ENCODE data around the gene INHBA. TPM values are rescaled to one million over a fixed set of nuclear protein-coding genes. Genes with fewer than 3 reads are reported as not detected.

The INHBA gene
- total RNA-seq, 1 donor from 2014 or later: 0.34 TPM

- no peak overlapping the region for H3K4me3 Mint-ChIP-seq (ENCODE audit: low read depth)
- TF ChIP-seq CTCF (IDR thresholded peaks at IDR 0.05; ENCODE audit: unreplicated experiment): no peak
- H3K9me3 Mint-ChIP-seq (ENCODE audit: low read depth): no peaks in the 10 kb centered on the region
- no peak for DNase-seq (ENCODE audit: low spot score, unreplicated experiment)
- H3K36me3 Mint-ChIP-seq (ENCODE audit: insufficient read depth): no peaks in the 10 kb centered on the region
- no peak overlapping the region for H3K27ac Mint-ChIP-seq
- H3K4me1 Mint-ChIP-seq (ENCODE audit: low read depth): peaks cover 26% of the 10 kb centered on the region
- peaks cover 71% of the 10 kb centered on the region for H3K27me3 Mint-ChIP-seq
These were observed 4.2 kb downstream of the INHBA start for GRCh38 chr7:41698726-41699125.

GRCh38 chr7:41698114-41698513, 4.8 kb downstream of the INHBA start:
- H3K27me3 Mint-ChIP-seq: peaks cover 66% of the 10 kb centered on the region
- no peaks in the 10 kb centered on the region for H3K9me3 Mint-ChIP-seq (ENCODE audit: low read depth)
- no peak overlapping the region for H3K27ac Mint-ChIP-seq
- H3K36me3 Mint-ChIP-seq (ENCODE audit: insufficient read depth): no peaks in the 10 kb centered on the region
- no peak for TF ChIP-seq CTCF (IDR thresholded peaks at IDR 0.05; ENCODE audit: unreplicated experiment)
- peaks cover 26% of the 10 kb centered on the region for H3K4me1 Mint-ChIP-seq (ENCODE audit: low read depth)
- no peak for DNase-seq (ENCODE audit: low spot score, unreplicated experiment)
- no peak overlapping the region for H3K4me3 Mint-ChIP-seq (ENCODE audit: low read depth)

GRCh38 chr7:41696323-41696916, 6.5 kb downstream of the INHBA start:
- TF ChIP-seq CTCF (IDR thresholded peaks at IDR 0.05; ENCODE audit: unreplicated experiment): peak; percentile 90
- Mint-ChIP-seq H3K9me3 (ENCODE audit: low read depth) (no peaks in the 10 kb centered on the region), H3K36me3 (ENCODE audit: insufficient read depth) (no peaks in the 10 kb centered on the region), H3K27ac (no peak overlapping the region), H3K4me3 (ENCODE audit: low read depth) (no peak overlapping the region), H3K27me3 (peaks cover 49% of the 10 kb centered on the region), H3K4me1 (ENCODE audit: low read depth) (peaks cover 23% of the 10 kb centered on the region)
- peak; percentile 44 for DNase-seq (ENCODE audit: low spot score, unreplicated experiment)

GRCh38 chr7:41695661-41696322, 7.1 kb downstream of the INHBA start:
- Mint-ChIP-seq H3K27ac (no peak overlapping the region), H3K9me3 (ENCODE audit: low read depth) (no peaks in the 10 kb centered on the region), H3K4me3 (ENCODE audit: low read depth) (no peak overlapping the region), H3K4me1 (ENCODE audit: low read depth) (peaks cover 21% of the 10 kb centered on the region), H3K36me3 (ENCODE audit: insufficient read depth) (no peaks in the 10 kb centered on the region), H3K27me3 (peaks cover 45% of the 10 kb centered on the region)
- TF ChIP-seq CTCF (IDR thresholded peaks at IDR 0.05; ENCODE audit: unreplicated experiment): no peak
- no peak for DNase-seq (ENCODE audit: low spot score, unreplicated experiment)

GRCh38 chr7:41694495-41694894, 8.4 kb downstream of the INHBA start:
- TF ChIP-seq CTCF (IDR thresholded peaks at IDR 0.05; ENCODE audit: unreplicated experiment): no peak
- Mint-ChIP-seq H3K4me1 (ENCODE audit: low read depth) (peaks cover 13% of the 10 kb centered on the region), H3K9me3 (ENCODE audit: low read depth) (no peaks in the 10 kb centered on the region), H3K36me3 (ENCODE audit: insufficient read depth) (no peaks in the 10 kb centered on the region), H3K27ac (no peak overlapping the region), H3K27me3 (peaks cover 37% of the 10 kb centered on the region), H3K4me3 (ENCODE audit: low read depth) (no peak overlapping the region)
- DNase-seq (ENCODE audit: low spot score, unreplicated experiment): no peak

All from progenitor cell of endocrine pancreas (in vitro differentiated cells).